Activated naive CD4-positive, alpha-beta T cell treated with Interleukin-2 at 50 U/mL for 16 hours (primary cell): ENCODE results near the gene UTS2.

Experiments used
- DNase-seq: peaks from one replicate; pipeline ENCODE4 v3.0.0-alpha.2; 2020

Gene UTS2

GRCh38 chr1:7852804-7853683 is at the start of gene UTS2:
UTS2 (minus strand) TSS chr1:7853065; CDS start chr1:7853003, 62 bp downstream.
- DNase-seq, result no peak

- no peak for DNase-seq
Measured at GRCh38 chr1:7899741-7900140, 46.9 kb upstream of the UTS2 start.

- DNase-seq, result no peak
Measured at GRCh38 chr1:7898962-7899361, 46.1 kb upstream of the UTS2 start.

- no peak for DNase-seq
Measured at GRCh38 chr1:7896994-7897393, 44.1 kb upstream of the UTS2 start.

GRCh38 chr1:7893529-7894180 is 40.8 kb upstream of the UTS2 start:
- no peak for DNase-seq

- DNase-seq, result no peak
Measured at GRCh38 chr1:7891804-7892203, 38.9 kb upstream of the UTS2 start.

GRCh38 chr1:7890853-7891252 is 38.0 kb upstream of the UTS2 start:
- no peak for DNase-seq

- DNase-seq, result no peak
Measured at GRCh38 chr1:7888248-7889081, 35.6 kb upstream of the UTS2 start.

- DNase-seq, result no peak
Measured at GRCh38 chr1:7886405-7886745, 33.5 kb upstream of the UTS2 start.

GRCh38 chr1:7885513-7886404 is 32.9 kb upstream of the UTS2 start:
- DNase-seq, result peak; percentile 9

GRCh38 chr1:7884757-7885156 is 31.9 kb upstream of the UTS2 start:
- DNase-seq, result no peak

GRCh38 chr1:7879228-7879627 is 26.4 kb upstream of the UTS2 start:
- DNase-seq, result no peak

GRCh38 chr1:7878027-7878426 is 25.2 kb upstream of the UTS2 start:
- no peak for DNase-seq

- DNase-seq, result no peak
Measured at GRCh38 chr1:7873801-7874795, 21.2 kb upstream of the UTS2 start.

GRCh38 chr1:7871136-7871535 is 18.3 kb upstream of the UTS2 start:
- no peak for DNase-seq

- no peak for DNase-seq
Measured at GRCh38 chr1:7869136-7869920, 16.5 kb upstream of the UTS2 start.

GRCh38 chr1:7868070-7868780 is 15.4 kb upstream of the UTS2 start:
- no peak for DNase-seq

- no peak for DNase-seq
Measured at GRCh38 chr1:7865978-7866377, 13.1 kb upstream of the UTS2 start.

GRCh38 chr1:7863756-7864328 is 11.0 kb upstream of the UTS2 start:
- DNase-seq, result no peak
